Activated CD8-positive, alpha-beta memory T cell treated with anti-CD3 and anti-CD28 coated beads, Interleukin-2, amount 10 ng/mL, durations not matched to agents 7 days and 5 days (primary cell): ENCODE results near the gene MESP1. TPM values are rescaled to one million over a fixed set of nuclear protein-coding genes. Genes with fewer than 3 reads are reported as not detected.

Experiments used
- ATAC-seq: fragments of 150-1000 bp; cut with Tn5 transposase; one replicate; pipeline ENCODE4 v1.10.0; 2021; ENCODE audit warnings: moderate library complexity
- CTCF ChIA-PET: fragments of 350-600 bp; sonication (Branson Sonifier 250); formaldehyde crosslinking; loops from one replicate; lab custom pipeline; 2021; ENCODE audit warnings: antibody characterized with exemption; lab: Charles Lee
- DNase-seq: peaks from one replicate; pipeline ENCODE4 v3.0.0-alpha.2; 2020
- H3K27ac Mint-ChIP-seq: one replicate; pipeline ENCODE4 v1.8.0; 2021; ENCODE audit warnings: mild to moderate bottlenecking, mixed read lengths
- H3K27me3 Mint-ChIP-seq: one replicate; pipeline ENCODE4 v1.8.0; 2021; ENCODE audit warnings: mixed read lengths
- H3K36me3 Mint-ChIP-seq: one replicate; pipeline ENCODE4 v1.8.0; 2021; ENCODE audit warnings: mild to moderate bottlenecking, mixed read lengths
- H3K4me1 Mint-ChIP-seq: one replicate; pipeline ENCODE4 v1.8.0; 2021; ENCODE audit warnings: mixed read lengths
- H3K4me3 Mint-ChIP-seq: one replicate; pipeline ENCODE4 v1.8.0; 2021; ENCODE audit warnings: mild to moderate bottlenecking, moderate library complexity, mixed read lengths
- H3K9me3 Mint-ChIP-seq: one replicate; pipeline ENCODE4 v1.8.0; 2022; ENCODE audit warnings: low read depth, mixed read lengths
- total RNA-seq, 2 experiments: library from RNA; stranded (reverse); gene quantifications; one replicate each; pipeline ENCODE4 v1.2.3, GENCODE V29; 2021

Gene MESP1
- total RNA-seq, 2 experiments from 2014 or later, result 3.1 to 5.1 TPM

GRCh38 chr15:89723031-89723430, 28.0 kb downstream of the MESP1 start:
- CTCF ChIA-PET, result interaction anchor here (1.0 kb wide), 1 partner anchor 17 kb away, joined by 4 read pairs; no protein-coding TSS in a partner anchor
- no peak for ATAC-seq
- H3K4me3 Mint-ChIP-seq, result no peak overlapping the region
- peaks cover 3% of the 10 kb centered on the region for H3K9me3 Mint-ChIP-seq
- H3K36me3 Mint-ChIP-seq, result peaks cover 3% of the 10 kb centered on the region
- no peaks in the 10 kb centered on the region for H3K4me1 Mint-ChIP-seq
- H3K27ac Mint-ChIP-seq, result no peak overlapping the region
- H3K27me3 Mint-ChIP-seq, result peaks cover 39% of the 10 kb centered on the region
- DNase-seq, result no peak

DNA sequence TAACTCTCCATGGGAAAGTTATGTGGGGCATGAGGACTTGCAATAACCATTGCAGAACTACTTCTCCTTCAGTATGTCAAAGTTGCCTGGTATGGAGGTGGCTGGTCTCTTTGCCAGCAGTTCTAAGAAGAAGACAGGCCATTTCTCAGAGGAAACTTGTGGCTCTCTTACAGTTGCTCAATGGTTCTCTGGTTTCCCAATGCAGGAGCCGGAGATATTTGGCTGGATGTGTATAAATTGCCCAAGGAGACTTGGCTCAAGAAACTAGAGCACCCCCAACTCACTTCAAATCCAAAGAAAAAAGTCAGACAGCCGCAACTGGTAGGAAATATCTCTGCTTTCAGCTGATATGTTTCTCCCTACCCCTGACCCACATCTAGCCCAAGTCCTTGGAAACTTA, 36.3 kb downstream of the MESP1 start:
- H3K4me3 Mint-ChIP-seq, result no peak overlapping the region
- no peak for DNase-seq
- H3K27me3 Mint-ChIP-seq, result peaks cover 21% of the 10 kb centered on the region
- H3K9me3 Mint-ChIP-seq, result no peaks in the 10 kb centered on the region
- no peaks in the 10 kb centered on the region for H3K4me1 Mint-ChIP-seq
- no peak overlapping the region for H3K27ac Mint-ChIP-seq
- no peaks in the 10 kb centered on the region for H3K36me3 Mint-ChIP-seq
- CTCF ChIA-PET, result no interaction called here
- no peak for ATAC-seq

DNA sequence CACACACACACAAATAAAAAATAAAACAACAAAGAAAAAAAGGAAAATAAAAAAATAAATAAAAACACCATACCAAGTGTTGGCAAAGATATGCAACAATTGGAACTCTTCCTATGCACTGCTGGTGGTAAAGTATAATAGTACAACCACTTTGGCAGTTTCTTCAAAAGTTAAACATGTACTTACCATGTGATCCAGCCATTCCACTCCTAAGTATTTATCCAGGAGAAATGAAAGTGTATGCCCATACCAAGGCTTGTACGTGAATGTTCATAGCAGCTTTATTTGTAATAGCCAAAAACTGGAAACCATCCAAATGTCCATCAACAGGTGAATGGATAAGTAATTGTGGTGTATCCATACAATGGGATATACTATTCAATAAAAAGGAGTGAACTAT, 43.5 kb downstream of the MESP1 start:
- Mint-ChIP-seq H3K36me3 (no peaks in the 10 kb centered on the region), H3K27me3 (peaks cover 40% of the 10 kb centered on the region), H3K4me1 (no peaks in the 10 kb centered on the region), H3K27ac (no peak overlapping the region), H3K9me3 (no peaks in the 10 kb centered on the region), H3K4me3 (no peak overlapping the region)
- no peak for ATAC-seq
- DNase-seq, result no peak
- CTCF ChIA-PET, result interaction anchor here (0.5 kb wide), 1 partner anchor 263 kb away, joined by 3 read pairs; no protein-coding TSS in a partner anchor

- CTCF ChIA-PET, result interaction anchor here (1.4 kb wide), 1 partner anchor 34 kb away, joined by 3 read pairs; no protein-coding TSS in a partner anchor
- Mint-ChIP-seq H3K36me3 (no peaks in the 10 kb centered on the region), H3K4me3 (no peak overlapping the region), H3K9me3 (no peaks in the 10 kb centered on the region), H3K27me3 (peaks cover 42% of the 10 kb centered on the region), H3K4me1 (no peaks in the 10 kb centered on the region), H3K27ac (no peak overlapping the region)
- DNase-seq, result no peak
- ATAC-seq, result no peak
Observed at GRCh38 chr15:89704411-89704810, 46.6 kb downstream of the MESP1 start.

Other genes starting within 250 kb of the MESP1 start
- gene TICRR, start 175.8 kb downstream of the MESP1 start, total RNA-seq, result 10 to 100 TPM; 30.8 to 35.5 TPM
- 1 to 10 TPM in 1 of 2 experiments, under 1 TPM in 1; 0.55 to 2.5 TPM for gene KIF7, start 95.8 kb downstream of the MESP1 start, total RNA-seq
- gene PLIN1, start 71.9 kb downstream of the MESP1 start, total RNA-seq, result under 1 TPM in 1 of 2 experiments, not detected in 1; 0.12 TPM
- gene PEX11A, start 60.5 kb downstream of the MESP1 start, total RNA-seq, result 1 to 10 TPM; 1.6 to 2.2 TPM
- not detected for gene WDR93, start 60.4 kb downstream of the MESP1 start, total RNA-seq
- not detected for gene MESP2, start 25.1 kb upstream of the MESP1 start, total RNA-seq
- under 1 TPM; 0.68 to 0.76 TPM for gene ANPEP, start 63.6 kb upstream of the MESP1 start, total RNA-seq
- 10 to 100 TPM; 22.2 to 26.5 TPM for gene AP3S2, start 142.7 kb upstream of the MESP1 start, total RNA-seq
- not detected for gene ARPIN, start 161.7 kb upstream of the MESP1 start, total RNA-seq